Hematopoietic multipotent progenitor cell treated with erythropoietin and hydrocortisone succinate and interleukin-3 and kit ligand, for 15 days (in vitro differentiated cells): ENCODE results near the gene CDC42BPG.
A peak's percentile ranks its signal among the peaks of the same experiment; 100 is the strongest.

Experiments used
- DNase-seq: peaks from one replicate; pipeline ENCODE4 v3.0.0-alpha.2; 2015; ENCODE audit warnings: low spot score

The CDC42BPG gene

DNA sequence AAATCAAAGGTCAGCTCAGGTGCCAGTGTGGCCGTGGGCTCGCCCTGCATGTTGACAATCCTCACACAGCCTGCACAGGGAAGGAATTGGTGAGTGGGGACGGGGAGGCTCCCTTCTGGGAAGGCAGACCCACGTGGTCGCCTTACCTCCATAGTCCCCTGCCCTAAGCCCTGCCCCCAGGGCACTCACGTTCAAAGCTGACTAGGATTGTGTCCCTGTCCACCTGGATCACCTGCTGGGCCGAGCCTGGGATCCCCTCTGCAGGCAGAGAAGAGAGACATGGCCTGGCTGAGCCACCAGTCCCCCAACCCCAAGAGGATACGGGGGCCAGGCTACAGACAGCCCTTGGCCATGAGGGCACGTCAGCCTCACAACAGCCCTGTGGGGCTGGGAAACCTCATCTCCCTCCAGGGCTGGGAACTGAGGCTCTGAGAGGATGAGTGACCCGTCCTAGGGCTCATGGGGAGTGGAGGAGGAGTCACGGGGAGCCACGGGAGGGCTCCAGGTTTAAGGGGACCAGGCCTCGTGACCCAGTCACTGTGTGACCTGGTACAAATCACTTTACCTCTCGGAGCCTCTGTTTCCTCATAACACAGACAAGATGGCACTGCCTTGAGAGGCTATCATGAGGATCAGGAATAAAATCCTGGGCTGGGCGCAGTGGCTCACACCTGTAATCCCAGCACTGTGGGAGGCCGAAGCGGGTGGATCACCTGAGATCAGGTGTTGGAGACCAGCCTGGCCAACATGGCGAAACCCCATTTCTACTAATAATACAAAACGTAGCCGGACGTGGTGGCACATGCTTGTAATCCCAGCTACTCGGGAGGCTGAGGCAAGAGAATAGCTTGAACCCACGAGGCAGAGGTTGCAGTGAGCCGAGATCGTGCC, 54.0 kb downstream of the CDC42BPG start:
- DNase-seq, result no peak

GRCh38 chr11:64789331-64790204, 54.9 kb downstream of the CDC42BPG start:
- no peak for DNase-seq

GRCh38 chr11:64788321-64789215, 55.9 kb downstream of the CDC42BPG start:
- no peak for DNase-seq

- peak; percentile 61 for DNase-seq
Measured at GRCh38 chr11:64787526-64788320, 56.7 kb downstream of the CDC42BPG start.

- DNase-seq, result no peak
Measured at GRCh38 chr11:64786308-64786707, 58.1 kb downstream of the CDC42BPG start.

- no peak for DNase-seq
Measured at GRCh38 chr11:64784813-64785581, 59.5 kb downstream of the CDC42BPG start.

DNA sequence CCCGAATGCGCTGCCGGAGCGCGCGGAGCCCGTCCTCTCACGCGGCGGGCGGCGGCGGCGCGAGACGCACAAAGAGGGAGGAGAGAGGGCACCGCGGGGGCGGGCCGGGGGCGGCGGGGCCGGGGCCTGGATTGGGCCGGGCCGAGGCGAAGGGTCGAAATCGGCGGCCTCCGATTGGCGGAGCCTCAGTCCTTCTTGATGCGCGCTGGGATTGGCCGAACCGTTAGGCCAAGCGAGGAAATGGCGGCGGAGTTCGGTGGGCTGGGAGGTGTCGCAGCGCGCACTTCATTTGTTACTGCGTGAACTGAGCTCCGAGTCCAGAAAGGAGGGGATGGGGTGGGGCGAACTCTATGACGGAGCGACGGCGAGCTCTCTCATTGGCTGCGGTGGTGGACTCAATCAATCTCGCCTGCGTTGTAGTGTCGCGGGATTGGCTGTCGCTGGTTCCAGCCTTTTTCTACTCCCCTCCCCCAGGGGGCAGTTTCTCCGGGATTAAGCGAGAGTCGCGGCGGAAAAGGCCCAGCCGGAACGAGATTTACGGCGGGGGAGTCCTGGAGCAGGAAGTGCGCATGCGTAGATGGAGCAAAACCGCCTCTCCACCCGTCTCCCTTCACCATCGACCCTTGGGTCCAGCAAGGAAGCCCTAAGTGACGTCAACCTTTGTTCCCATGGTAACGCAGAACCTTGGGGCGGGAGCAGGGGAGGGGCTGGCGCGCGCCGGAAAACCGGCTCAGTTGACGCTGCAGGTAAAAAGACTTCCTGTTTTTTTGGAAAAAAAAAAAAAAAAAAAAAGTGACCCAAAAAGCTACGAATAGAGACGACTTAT, 65.8 kb downstream of the CDC42BPG start, which contains the start of gene SF1:
Gene SF1, minus strand, starts transcription at position 70 of the 826 bp plus-strand sequence. CDS start 150 bp downstream, outside the sequence.
- peak; percentile 99 for DNase-seq

- DNase-seq, result no peak
Measured at GRCh38 chr11:64778223-64778472, 66.3 kb downstream of the CDC42BPG start.

GRCh38 chr11:64777449-64778222, 66.8 kb downstream of the CDC42BPG start:
- peak; percentile 92 for DNase-seq

DNA sequence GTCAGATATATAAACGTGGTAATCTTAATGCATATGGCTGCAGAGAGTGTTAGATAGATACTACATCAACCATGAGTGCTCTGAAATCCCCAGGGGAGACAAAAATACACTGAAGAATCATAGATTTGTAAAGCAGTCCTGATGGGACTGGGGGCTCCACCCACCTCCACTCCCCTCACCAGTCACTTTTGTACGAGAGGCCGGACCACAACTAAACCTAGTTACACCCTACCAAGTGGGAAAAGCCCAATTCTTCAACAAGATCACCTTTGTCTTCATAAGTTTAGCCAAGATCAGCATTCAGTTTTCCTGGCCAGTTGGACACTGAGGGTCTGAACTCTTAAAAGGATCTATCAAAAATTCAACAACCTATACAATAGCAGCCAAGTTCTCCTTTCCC, 67.6 kb downstream of the CDC42BPG start:
- DNase-seq, result no peak

- no peak for DNase-seq
Measured at GRCh38 chr11:64776425-64776824, 68.0 kb downstream of the CDC42BPG start.

GRCh38 chr11:64774144-64774543, 70.3 kb downstream of the CDC42BPG start:
- DNase-seq, result no peak
